Peyer's patch (tissue), 4 donors: ENCODE data around the gene PDE8B.

Experiments used
- CTCF ChIP-seq, 6 experiments: fragments of 450-650 bp in 4 of 6; fragments of 200-600 bp in 2 of 6; sonication (generic) in 1 of 6; IDR thresholded peaks; one replicate each; pipeline ENCODE4 v1.5.1; 2017 to 2019; ENCODE audit warnings: antibody characterized with exemption in 6 of 6, mild to moderate bottlenecking in 3 of 6, moderate library complexity in 1 of 6
- POLR2A ChIP-seq, 2 donors: fragments of 450-650 bp; IDR thresholded peaks; one replicate each; pipeline ENCODE4 v1.5.1; 2017; ENCODE audit warnings: antibody characterized with exemption in 2 of 2, mild to moderate bottlenecking in 2 of 2, moderate library complexity in 2 of 2

DNA sequence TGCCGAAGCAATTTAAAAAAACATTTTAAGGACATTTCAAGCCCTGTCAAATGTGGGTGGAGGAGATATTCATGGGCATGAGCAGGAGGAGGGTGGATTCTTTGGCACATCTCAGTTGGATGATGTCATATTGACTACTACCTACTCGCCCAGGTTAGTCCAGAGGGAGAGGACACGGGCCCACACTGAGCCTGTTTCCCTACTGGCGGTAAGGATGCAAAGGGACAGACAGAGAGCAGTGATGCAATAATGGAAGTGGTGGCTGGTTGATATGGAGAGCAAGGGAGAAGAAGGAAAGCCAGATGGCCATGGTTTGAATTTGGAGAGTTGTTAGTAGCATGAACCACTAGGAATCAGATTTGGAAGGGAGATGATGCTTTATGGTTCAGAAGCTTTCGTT lies 34.1 kb upstream of the PDE8B start:
- no peak for TF ChIP-seq CTCF (IDR thresholded peaks at IDR 0.05)
- no peak for TF ChIP-seq POLR2A (IDR thresholded peaks at IDR 0.05)
